Spleen (tissue), 11 donors: ENCODE measurements around the gene PTPRN2. TPM values are rescaled to one million over a fixed set of nuclear protein-coding genes. Genes with fewer than 3 reads are reported as not detected.

Experiments
- DNase-seq: peaks from one replicate; pipeline ENCODE4 v3.0.0-alpha.2; 2020
- H3K27ac ChIP-seq, 8 donors: fragments of 200-600 bp; sonication (generic) in 7 of 8; 1 replicate in 4 of 8; 2 replicates in 4 of 8; pipeline versions ENCODE4 v1.5.0 to v1.8.0; 2016 to 2021; ENCODE audit warnings: inconsistent platforms in 4 of 8, mild to moderate bottlenecking in 4 of 8, moderate library complexity in 1 of 8
- H3K27me3 ChIP-seq, 7 donors: fragments of 200-600 bp; sonication (generic) in 6 of 7; replicated peaks in 1 of 7; 1 replicate in 4 of 7; 2 replicates in 3 of 7; pipeline versions ENCODE4 v1.5.0 to v1.8.0; 2016 to 2021; ENCODE audit warnings: inconsistent platforms in 3 of 7, mild to moderate bottlenecking in 1 of 7
- H3K36me3 ChIP-seq, 6 donors: fragments of 200-600 bp; sonication (generic) in 5 of 6; 1 replicate in 4 of 6; 2 replicates in 2 of 6; pipeline versions ENCODE4 v1.5.0 to v1.8.0; 2016 to 2021; ENCODE audit warnings: inconsistent platforms in 2 of 6
- H3K4me1 ChIP-seq, 6 donors: fragments of 200-600 bp; sonication (generic) in 5 of 6; 1 replicate in 3 of 6; 2 replicates in 3 of 6; pipeline versions ENCODE4 v1.5.0 to v1.8.0; 2016 to 2021; ENCODE audit warnings: inconsistent platforms in 3 of 6
- H3K4me3 ChIP-seq, 8 donors: fragments of 200-600 bp; sonication (generic) in 7 of 8; 1 replicate in 4 of 8; 2 replicates in 4 of 8; pipeline versions ENCODE4 v1.5.0 to v1.8.0; 2016 to 2021; ENCODE audit warnings: inconsistent platforms in 4 of 8, mild to moderate bottlenecking in 4 of 8, moderate library complexity in 2 of 8
- H3K9me3 ChIP-seq, 8 donors: fragments of 200-600 bp; sonication (generic) in 7 of 8; 1 replicate in 4 of 8; 2 replicates in 4 of 8; pipeline versions ENCODE4 v1.5.0 to v1.8.0; 2016 to 2021; ENCODE audit warnings: inconsistent platforms in 4 of 8
- CTCF ChIP-seq, 11 experiments: fragments of 200-600 bp in 7 of 11; fragments of 450-650 bp in 4 of 11; sonication (generic) in 4 of 11; IDR thresholded peaks in 8 of 11; conservative IDR thresholded peaks in 3 of 11; 1 replicate in 7 of 11; 2 replicates in 4 of 11; pipeline versions ENCODE4 v1.4.0 to v1.8.0; 2016 to 2021; ENCODE audit warnings: antibody characterized with exemption in 11 of 11, inconsistent platforms in 4 of 11, mild to moderate bottlenecking in 1 of 11
- POLR2A ChIP-seq, 3 donors: fragments of 450-650 bp; IDR thresholded peaks; one replicate each; pipeline ENCODE4 v1.5.1; 2017; ENCODE audit warnings: antibody characterized with exemption in 3 of 3, mild to moderate bottlenecking in 1 of 3
- POLR2AphosphoS5 ChIP-seq, 3 donors: sonication (generic); formaldehyde crosslinking; IDR thresholded peaks; one replicate each; pipeline ENCODE4 v1.5.1; 2017; ENCODE audit warnings: antibody characterized with exemption in 3 of 3
- WGBS, 5 donors: extraction: QIAGEN DNeasy Blood & Tissue Kit in 3 of 5; methylation state at CpG; one replicate each; pipeline versions ENCODE4 v1.1.5 to v1.1.7; 2013 to 2018; 5-methylcytosine and 5-hydroxymethylcytosine counted together
- intact Hi-C: fragments of 100-400 bp; cut with DNase I; formaldehyde crosslinking; loops from one replicate; pipeline ENCODE4 v1.15.0; 2023; ENCODE audit warnings: low total_unique reads
- polyA plus RNA-seq, 3 donors: library from polyadenylated mRNA; stranded (reverse); fragments of 200-250 nt; gene quantifications; one replicate each; pipeline ENCODE4 v1.2.1, GENCODE V29; 2013
- total RNA-seq, 7 donors: library from RNA; depleted of rRNA in 3 of 7; stranded (reverse); fragments of >200 nt in 3 of 7; fragmentation: NEBNext Ultra II Directional in 4 of 7; extraction: Animal tissue kit (Norgen Biotek cat#: 25700) in 4 of 7; gene quantifications; one replicate each; pipeline versions ENCODE4 v1.1.0 to v1.2.1, GENCODE V29; 2016 to 2021
- donor health status: healthy with polysubstance abuse.
- donor health status: DM: no; HTN: no; CAD: no; lungs with moderate emphysema.
- donor health status: DM: no; HTN: no; CAD: no.
- donor health status: Bipolar disorder and iron deficiency.
- donor health status: healthy.
- donor health status: DM: no; HTN: no; CAD: no.
- donor health status: DM: yes; HTN: yes; CAD: no.

PTPRN2 gene
- total and polyA plus RNA-seq, 10 donors = 7.0 to 22.8 (median 16.8) TPM

- no peak overlapping the region for H3K4me3 ChIP-seq
- H3K27me3 ChIP-seq = peaks cover 0 to 27% (median 0%) of the 10 kb centered on the region in 7 donors
- TF ChIP-seq POLR2A (IDR thresholded peaks at IDR 0.05) = no peak
- TF ChIP-seq POLR2AphosphoS5 (IDR thresholded peaks at IDR 0.05) = no peak
- TF ChIP-seq CTCF (IDR thresholded peaks at IDR 0.05 in 8 of 11, conservative IDR thresholded peaks at IDR 0.05 in 3 of 11) = no peak
- intact Hi-C loops = no loop called here
- H3K4me1 ChIP-seq = peaks cover 0 to 17% (median 0%) of the 10 kb centered on the region in 6 donors
- 76 to 90% (median 87%) methylated on average over 35 to 43 of the region's 43 CpGs for WGBS, 5 donors
- no peak overlapping the region for H3K27ac ChIP-seq
- DNase-seq = peak; percentile 74
- peaks cover 0 to 3% (median 0%) of the 10 kb centered on the region in 8 donors for H3K9me3 ChIP-seq
- H3K36me3 ChIP-seq = no peaks in the 10 kb centered on the region
These were observed 926.5 kb downstream of the PTPRN2 start for GRCh38 chr7:157660971-157661610.

GRCh38 chr7:157658851-157659412, 928.7 kb downstream of the PTPRN2 start:
- DNase-seq = peak; percentile 70
- H3K27ac ChIP-seq = no peak overlapping the region
- no peaks in the 10 kb centered on the region for H3K36me3 ChIP-seq
- TF ChIP-seq POLR2A (IDR thresholded peaks at IDR 0.05) (no peak), CTCF (IDR thresholded peaks at IDR 0.05 in 8 of 11, conservative IDR thresholded peaks at IDR 0.05 in 3 of 11) (no peak), POLR2AphosphoS5 (IDR thresholded peaks at IDR 0.05) (no peak)
- H3K4me1 ChIP-seq = peaks cover 0 to 17% (median 0%) of the 10 kb centered on the region in 6 donors
- H3K9me3 ChIP-seq = no peaks in the 10 kb centered on the region
- H3K4me3 ChIP-seq = no peak overlapping the region
- H3K27me3 ChIP-seq = peaks cover 0 to 27% (median 0%) of the 10 kb centered on the region in 7 donors
- 73 to 87% (median 83%) methylated on average over 21 to 26 of the region's 26 CpGs for WGBS, 5 donors
- intact Hi-C loops = no loop called here

- H3K9me3 ChIP-seq = no peaks in the 10 kb centered on the region
These were observed 929.6 kb downstream of the PTPRN2 start for GRCh38 chr7:157657741-157658740.

More at GRCh38 chr7:157657741-157658740, 929.6 kb downstream of the PTPRN2 start:
- 77 to 84% (median 81%) methylated on average over 26 to 29 of the region's 29 CpGs for WGBS, 5 donors
- Histone ChIP-seq H3K4me3 (no peak overlapping the region), H3K27me3 (peaks cover 0 to 23% (median 0%) of the 10 kb centered on the region in 7 donors), H3K36me3 (no peaks in the 10 kb centered on the region), H3K27ac (no peak overlapping the region), H3K4me1 (peaks cover 0 to 17% (median 0%) of the 10 kb centered on the region in 6 donors)
- TF ChIP-seq POLR2A (IDR thresholded peaks at IDR 0.05) (no peak), CTCF (IDR thresholded peaks at IDR 0.05 in 8 of 11, conservative IDR thresholded peaks at IDR 0.05 in 3 of 11) (no peak), POLR2AphosphoS5 (IDR thresholded peaks at IDR 0.05) (no peak)
- intact Hi-C loops = no loop called here
- peak; percentile 73 for DNase-seq
